ENCODE data around the gene WDR88. TPM values are rescaled to one million over a fixed set of nuclear protein-coding genes. Genes with fewer than 3 reads are reported as not detected.

Gene WDR88
- total and polyA plus RNA-seq, 2 of the 4 experiments (the other 2 are of a cell fraction): not detected

- Histone ChIP-seq H3K9ac (ENCODE audit: low read depth, low read length) (no peak overlapping the region), H3K56ac (ENCODE audit: extremely low read depth, insufficient read depth, low read length) (no peak overlapping the region), H3K18ac (ENCODE audit: low read depth, low read length) (no peak overlapping the region), H4K91ac (ENCODE audit: insufficient read depth, low read depth, low read length) (no peak overlapping the region), H3K27me3 (ENCODE audit: control insufficient read depth, insufficient read depth, low read length) (no peaks in the 10 kb centered on the region), H4K8ac (ENCODE audit: low read depth in 2 of 2, low read length in 2 of 2) (no peak overlapping the region), H3K23ac (ENCODE audit: low read depth, low read length) (no peak overlapping the region), H3K4ac (ENCODE audit: low read depth, low read length) (no peak overlapping the region), H2AK5ac (ENCODE audit: low read depth, low read length) (no peak overlapping the region), H4K5ac (ENCODE audit: low read depth, low read length) (no peak overlapping the region), H2BK120ac (ENCODE audit: low read depth, low read length) (no peak overlapping the region), H2BK20ac (ENCODE audit: low read depth, low read length) (no peak overlapping the region), H3K4me1 (ENCODE audit: control insufficient read depth, insufficient read depth, low read length) (no peaks in the 10 kb centered on the region; the same call in 1 of the 2 replicates), H2AFZ (replicated peaks; ENCODE audit: low read length, poor library complexity) (no peak overlapping the region), H2BK15ac (ENCODE audit: low read depth, low read length) (no peak overlapping the region), H3K4me3 (ENCODE audit: insufficient read depth, low read depth, low read length) (no peak overlapping the region), H4K20me1 (ENCODE audit: insufficient read depth, low read length) (no peaks in the 10 kb centered on the region), H3K36me3 (ENCODE audit: control insufficient read depth, insufficient read depth, low read length) (no peaks in the 10 kb centered on the region), H3K9me3 (ENCODE audit: control insufficient read depth, insufficient read depth, low read length) (no peaks in the 10 kb centered on the region), H3K4me2 (ENCODE audit: low read depth, low read length) (no peak overlapping the region), H2AK9ac (replicated peaks; ENCODE audit: low read depth, low read length, poor library complexity) (no peak overlapping the region), H3K79me1 (ENCODE audit: low read depth in 1 of 2, low read length in 2 of 2) (no peaks in the 10 kb centered on the region), H2BK5ac (ENCODE audit: low read depth, low read length, poor library complexity, severe bottlenecking) (no peak overlapping the region), H3K9me1 (ENCODE audit: insufficient read depth, low read length) (no peaks in the 10 kb centered on the region), H3K14ac (replicated peaks; ENCODE audit: low read depth, low read length) (no peak overlapping the region), H3K27ac (ENCODE audit: insufficient read depth, low read length) (no peak overlapping the region)
- 74% methylated on average over 6 of the region's 6 CpGs; no CpG with 5 or more reads in 1 of the 2 experiments for WGBS, 2 experiments (ENCODE audit: extremely low coverage in 2 of 2, insufficient read length in 1 of 2)
- ChIA-PET POLR2A (ENCODE audit: unreplicated experiment) (no interaction called here), CTCF (no interaction called here)
- in situ Hi-C loops (cut with MboI; ENCODE audit: low sequenced_read_pairs): no loop called here
- ATAC-seq (ENCODE audit: low read depth) (no peak), DNase-seq (no peak)
- no TSS peak for BruUV-seq (replicated peaks)
- intact Hi-C loops (cut with micrococcal nuclease): no loop called here
- dilution Hi-C loops (cut with HindIII; ENCODE audit: low sequenced_read_pairs, unreplicated experiment): no loop called here
- TF ChIP-seq MAZ (IDR thresholded peaks at IDR 0.05; ENCODE audit: borderline replicate concordance, low read depth, low read length) (no peak), RCOR1 (IDR thresholded peaks at IDR 0.05; ENCODE audit: insufficient replicate concordance, low read length) (no peak), SMC3 (IDR thresholded peaks at IDR 0.05; ENCODE audit: low read depth, low read length) (no peak), CEBPB (IDR thresholded peaks at IDR 0.05; ENCODE audit: low read depth, low read length) (no peak), BHLHE40 (IDR thresholded peaks at IDR 0.05; ENCODE audit: low read depth, low read length) (no peak), CHD1 (IDR thresholded peaks at IDR 0.05; ENCODE audit: low read depth, low read length) (no peak), FOS (IDR thresholded peaks at IDR 0.05; ENCODE audit: low read depth, low read length) (no peak), RFX5 (IDR thresholded peaks at IDR 0.05; ENCODE audit: low read depth, low read length) (no peak), USF2 (IDR thresholded peaks at IDR 0.05; ENCODE audit: low read depth, low read length) (no peak), MXI1 (IDR thresholded peaks at IDR 0.05; ENCODE audit: borderline replicate concordance, low read depth, low read length) (no peak), POLR2A (IDR thresholded peaks at IDR 0.05; ENCODE audit: low read depth, low read length) (no peak), MAFK (IDR thresholded peaks at IDR 0.05; ENCODE audit: low read depth, low read length) (no peak), RAD21 (IDR thresholded peaks at IDR 0.05; ENCODE audit: low read length) (no peak), ELK1 (IDR thresholded peaks at IDR 0.05; ENCODE audit: borderline replicate concordance, low read depth, low read length) (no peak), CTCF (conservative IDR thresholded peaks at IDR 0.05; ENCODE audit: low read depth, low read length) (no peak)
Measured at GRCh38 chr19:33147538-33147937, 15.6 kb downstream of the WDR88 start.

Data from IMR-90 (cell line).